ENCODE results near the gene BLOC1S3.
A peak's percentile ranks its signal among the peaks of the same experiment; 100 is the strongest.

Gene BLOC1S3

DNA sequence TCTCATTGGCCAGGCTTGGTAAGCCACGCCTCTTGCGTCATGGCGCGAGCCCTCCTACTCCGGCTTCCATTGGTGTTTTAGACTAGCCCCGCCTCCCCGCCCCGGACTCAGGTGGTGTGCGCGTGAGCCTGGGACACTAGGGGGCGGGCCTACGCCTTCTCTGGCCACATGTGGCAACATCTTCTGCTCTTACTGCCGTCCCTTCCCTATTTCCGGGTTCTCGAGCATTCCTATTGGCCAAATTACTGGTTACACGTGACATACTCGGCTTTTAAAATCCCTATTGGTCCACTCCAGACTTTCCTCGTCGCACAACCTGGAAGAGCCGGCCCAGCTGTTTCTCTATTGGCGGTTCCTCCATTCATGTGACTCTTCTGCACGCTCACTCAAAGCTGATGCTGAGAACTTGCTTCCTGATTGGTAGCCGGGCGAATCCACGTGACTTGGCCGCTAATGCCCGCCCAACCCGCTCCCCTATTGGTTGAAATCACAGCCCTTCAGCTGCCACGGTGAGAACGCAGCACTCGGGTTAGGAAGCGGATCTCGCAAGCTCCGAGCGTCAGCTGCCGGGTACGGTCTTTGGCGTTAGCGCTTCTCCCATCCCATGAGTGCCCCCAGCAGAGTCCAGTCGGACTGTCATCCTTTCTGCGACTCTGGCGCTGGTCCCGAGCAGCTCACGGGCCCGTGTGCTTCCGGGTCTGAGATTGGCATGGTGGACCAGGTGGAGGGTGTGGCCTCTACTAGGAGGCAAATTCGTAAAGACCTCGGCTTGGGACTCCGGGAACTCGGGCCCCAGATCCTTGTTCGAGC lies at the start of gene BLOC1S3:
Gene BLOC1S3 (plus strand): TSS at position 523 of the 810 bp plus-strand sequence. CDS start 513 bp downstream, outside the sequence.
- Histone ChIP-seq H3K36me3 (replicated peaks; ENCODE audit: low read depth, low read length) (peaks cover 7% of the 10 kb centered on the region), H3K9ac (ENCODE audit: low read length) (peak within 1 kb of the TSS; percentile 92), H3K4me2 (ENCODE audit: low read length) (peak within 1 kb of the TSS; percentile 91), H3K9me3 (ENCODE audit: insufficient read depth, low read length) (no peaks in the 10 kb centered on the region), H3K4me3 (ENCODE audit: low read length) (peak within 1 kb of the TSS; percentile 92), H3K4me1 (ENCODE audit: low read length) (peaks cover 8% of the 10 kb centered on the region; the same call in 1 of the 2 replicates), H4K20me1 (ENCODE audit: insufficient read depth, low read length) (no peaks in the 10 kb centered on the region), H2AFZ (ENCODE audit: low read depth, low read length) (peak within 1 kb of the TSS; percentile 83), H3K27ac (ENCODE audit: low read length) (peak within 1 kb of the TSS; percentile 58), H3K27me3 (ENCODE audit: low read depth, low read length) (no peaks in the 10 kb centered on the region), H3K79me2 (ENCODE audit: low read length) (peaks cover 32% of the 10 kb centered on the region)
- TF ChIP-seq EZH2phosphoT487 (IDR thresholded peaks at IDR 0.05; ENCODE audit: low read depth) (no peak), CTCF (IDR thresholded peaks at IDR 0.05; ENCODE audit: low read depth, low read length) (peak; percentile 44)

DNA sequence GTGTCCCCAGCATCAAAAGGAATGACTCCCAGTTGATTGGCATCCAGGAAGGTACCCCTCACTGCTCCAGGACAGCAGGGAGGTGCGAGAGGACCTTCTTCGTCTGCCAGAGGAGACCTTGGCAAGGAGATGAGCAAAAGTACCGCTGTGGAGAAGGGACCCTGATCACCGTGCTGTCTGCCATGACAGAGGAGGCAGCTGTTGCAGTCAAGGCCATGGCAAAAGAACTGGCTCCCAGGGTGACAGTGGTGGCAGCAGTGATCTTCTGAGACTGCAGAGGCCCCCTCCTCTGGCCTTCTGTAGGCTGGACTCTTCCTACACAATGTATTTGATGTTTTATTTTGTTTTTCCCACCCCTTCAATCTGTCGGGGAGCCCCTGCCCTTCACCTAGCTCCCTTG lies 49.8 kb upstream of the BLOC1S3 start:
- Histone ChIP-seq H3K4me2 (ENCODE audit: low read length) (no peak overlapping the region), H3K27ac (ENCODE audit: low read length) (no peak overlapping the region), H3K27me3 (ENCODE audit: low read depth, low read length) (no peaks in the 10 kb centered on the region), H3K79me2 (ENCODE audit: low read length) (peaks cover 27% of the 10 kb centered on the region), H2AFZ (ENCODE audit: low read depth, low read length) (no peak overlapping the region), H4K20me1 (ENCODE audit: insufficient read depth, low read length) (peaks cover 9% of the 10 kb centered on the region; the same call in 1 of the 2 replicates), H3K36me3 (replicated peaks; ENCODE audit: low read depth, low read length) (no peaks in the 10 kb centered on the region), H3K4me3 (ENCODE audit: low read length) (no peak overlapping the region), H3K4me1 (ENCODE audit: low read length) (peaks cover 4% of the 10 kb centered on the region), H3K9me3 (ENCODE audit: insufficient read depth, low read length) (no peaks in the 10 kb centered on the region), H3K9ac (ENCODE audit: low read length) (no peak overlapping the region)
- no peak for TF ChIP-seq EZH2phosphoT487 (IDR thresholded peaks at IDR 0.05; ENCODE audit: low read depth)
- TF ChIP-seq CTCF (IDR thresholded peaks at IDR 0.05; ENCODE audit: low read depth, low read length): no peak

- no peak overlapping the region for H2AFZ ChIP-seq (ENCODE audit: low read depth, low read length)
- no peak overlapping the region for H3K4me3 ChIP-seq (ENCODE audit: low read length)
- peaks cover 26% of the 10 kb centered on the region for H3K79me2 ChIP-seq (ENCODE audit: low read length)
- H3K4me1 ChIP-seq (ENCODE audit: low read length): peaks cover 4% of the 10 kb centered on the region
- TF ChIP-seq EZH2phosphoT487 (IDR thresholded peaks at IDR 0.05; ENCODE audit: low read depth) (no peak), CTCF (IDR thresholded peaks at IDR 0.05; ENCODE audit: low read depth, low read length) (no peak)
- H3K9me3 ChIP-seq (ENCODE audit: insufficient read depth, low read length): no peaks in the 10 kb centered on the region
- H3K36me3 ChIP-seq (replicated peaks; ENCODE audit: low read depth, low read length): peaks cover under 1% of the 10 kb centered on the region
- no peak overlapping the region for H3K4me2 ChIP-seq (ENCODE audit: low read length)
- H3K27me3 ChIP-seq (ENCODE audit: low read depth, low read length): no peaks in the 10 kb centered on the region
- H4K20me1 ChIP-seq (ENCODE audit: insufficient read depth, low read length): peaks cover 6% of the 10 kb centered on the region; the same call in 1 of the 2 replicates
- no peak overlapping the region for H3K27ac ChIP-seq (ENCODE audit: low read length)
- no peak overlapping the region for H3K9ac ChIP-seq (ENCODE audit: low read length)
These were observed 48.3 kb upstream of the BLOC1S3 start for GRCh38 chr19:45130236-45130635.

GRCh38 chr19:45130888-45131615 lies 47.5 kb upstream of the BLOC1S3 start:
- H2AFZ ChIP-seq (ENCODE audit: low read depth, low read length): no peak overlapping the region
- no peak overlapping the region for H3K4me2 ChIP-seq (ENCODE audit: low read length)
- TF ChIP-seq EZH2phosphoT487 (IDR thresholded peaks at IDR 0.05; ENCODE audit: low read depth): no peak
- peak; percentile 58 for TF ChIP-seq CTCF (IDR thresholded peaks at IDR 0.05; ENCODE audit: low read depth, low read length)
- H3K27ac ChIP-seq (ENCODE audit: low read length): no peak overlapping the region
- H3K79me2 ChIP-seq (ENCODE audit: low read length): peaks cover 22% of the 10 kb centered on the region
- H3K4me3 ChIP-seq (ENCODE audit: low read length): no peak overlapping the region
- peaks cover 2% of the 10 kb centered on the region for H3K36me3 ChIP-seq (replicated peaks; ENCODE audit: low read depth, low read length)
- H3K4me1 ChIP-seq (ENCODE audit: low read length): peaks cover 3% of the 10 kb centered on the region
- H4K20me1 ChIP-seq (ENCODE audit: insufficient read depth, low read length): no peaks in the 10 kb centered on the region; the same call in 1 of the 2 replicates
- no peaks in the 10 kb centered on the region for H3K9me3 ChIP-seq (ENCODE audit: insufficient read depth, low read length)
- H3K9ac ChIP-seq (ENCODE audit: low read length): no peak overlapping the region
- H3K27me3 ChIP-seq (ENCODE audit: low read depth, low read length): no peaks in the 10 kb centered on the region

Data from OCI-LY3 (cell line).